Tibial nerve (tissue), 4 donors: ENCODE measurements around the gene NUPR1. TPM values are rescaled to one million over a fixed set of nuclear protein-coding genes. Genes with fewer than 3 reads are reported as not detected.

Experiments used
- DNase-seq, 2 donors: peaks; one replicate each; pipeline ENCODE4 v3.0.0-alpha.2; 2019; ENCODE audit warnings: low spot score in 2 of 2
- H3K27ac ChIP-seq, 4 donors: fragments of 200-600 bp; sonication (generic) in 3 of 4; one replicate each; pipeline ENCODE4 v1.5.1; 2017 to 2019; ENCODE audit warnings: mild to moderate bottlenecking in 1 of 4
- H3K27me3 ChIP-seq, 2 donors: fragments of 200-600 bp; sonication (generic) in 1 of 2; one replicate each; pipeline versions ENCODE4 v1.5.1 to v1.6.0; 2017 to 2019
- H3K36me3 ChIP-seq, 3 donors: fragments of 200-600 bp; sonication (generic); one replicate each; pipeline ENCODE4 v1.5.1; 2018 to 2019
- H3K4me1 ChIP-seq, 4 donors: fragments of 200-600 bp; sonication (generic) in 3 of 4; one replicate each; pipeline ENCODE4 v1.5.1; 2017 to 2019
- H3K4me3 ChIP-seq, 4 donors: fragments of 200-600 bp; sonication (generic) in 3 of 4; one replicate each; pipeline ENCODE4 v1.5.1; 2017 to 2019; ENCODE audit warnings: mild to moderate bottlenecking in 1 of 4, moderate library complexity in 1 of 4
- H3K9me3 ChIP-seq, 4 donors: fragments of 200-600 bp; sonication (generic) in 3 of 4; one replicate each; pipeline ENCODE4 v1.5.1; 2017 to 2019
- EP300 ChIP-seq, 2 donors: sonication (generic); formaldehyde crosslinking; IDR thresholded peaks; one replicate each; pipeline ENCODE4 v1.6.1; 2017; ENCODE audit warnings: antibody characterized with exemption in 2 of 2, mild to moderate bottlenecking in 1 of 2
- POLR2A ChIP-seq, 2 donors: fragments of 450-650 bp; IDR thresholded peaks; one replicate each; pipeline ENCODE4 v1.6.1; 2017; ENCODE audit warnings: antibody characterized with exemption in 2 of 2, mild to moderate bottlenecking in 2 of 2, moderate library complexity in 2 of 2
- WGBS, 2 donors: methylation state at CpG; one replicate each; pipeline ENCODE4 v1.1.5; 2018; 5-methylcytosine and 5-hydroxymethylcytosine counted together
- total RNA-seq, 4 donors: library from RNA; depleted of rRNA; stranded (reverse); fragments of >200 nt; gene quantifications; one replicate each; pipeline ENCODE4 v1.1.0, GENCODE V29; 2016
- TF ChIP-seq, protein P1 (sequence below), 5 experiments: fragments of 200-600 bp in 3 of 5; fragments of 450-650 bp in 2 of 5; sonication (generic) in 3 of 5; IDR thresholded peaks; one replicate each; pipeline ENCODE4 v1.5.1; 2016 to 2019; ENCODE audit warnings: antibody characterized with exemption in 5 of 5, mild to moderate bottlenecking in 3 of 5, moderate library complexity in 2 of 5

Gene NUPR1
- total RNA-seq, 4 donors from 2014 or later: 33.0 to 57.2 (median 53.4) TPM

DNA sequence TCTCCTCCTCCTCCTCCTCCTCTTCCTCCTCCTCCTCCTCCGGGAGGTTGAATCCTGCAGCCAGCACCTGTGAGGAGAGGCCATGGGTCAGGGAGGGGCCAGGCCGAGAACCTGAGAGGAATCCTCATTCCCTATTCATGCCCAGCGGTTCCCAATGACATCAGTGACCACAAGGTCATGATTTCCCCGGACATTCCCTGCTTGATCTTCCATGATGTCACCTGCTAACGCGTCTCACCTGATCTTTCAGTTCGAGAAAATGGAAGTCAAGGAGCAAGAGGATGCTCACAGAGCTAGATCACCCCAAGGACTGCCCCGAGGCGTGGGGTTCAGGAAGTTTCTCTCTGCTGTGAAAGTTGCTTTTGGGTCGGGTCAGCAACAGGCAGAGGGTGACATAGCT, 38.9 kb downstream of the NUPR1 start:
- no peaks in the 10 kb centered on the region for H3K4me1 ChIP-seq
- TF ChIP-seq, protein P1, sequence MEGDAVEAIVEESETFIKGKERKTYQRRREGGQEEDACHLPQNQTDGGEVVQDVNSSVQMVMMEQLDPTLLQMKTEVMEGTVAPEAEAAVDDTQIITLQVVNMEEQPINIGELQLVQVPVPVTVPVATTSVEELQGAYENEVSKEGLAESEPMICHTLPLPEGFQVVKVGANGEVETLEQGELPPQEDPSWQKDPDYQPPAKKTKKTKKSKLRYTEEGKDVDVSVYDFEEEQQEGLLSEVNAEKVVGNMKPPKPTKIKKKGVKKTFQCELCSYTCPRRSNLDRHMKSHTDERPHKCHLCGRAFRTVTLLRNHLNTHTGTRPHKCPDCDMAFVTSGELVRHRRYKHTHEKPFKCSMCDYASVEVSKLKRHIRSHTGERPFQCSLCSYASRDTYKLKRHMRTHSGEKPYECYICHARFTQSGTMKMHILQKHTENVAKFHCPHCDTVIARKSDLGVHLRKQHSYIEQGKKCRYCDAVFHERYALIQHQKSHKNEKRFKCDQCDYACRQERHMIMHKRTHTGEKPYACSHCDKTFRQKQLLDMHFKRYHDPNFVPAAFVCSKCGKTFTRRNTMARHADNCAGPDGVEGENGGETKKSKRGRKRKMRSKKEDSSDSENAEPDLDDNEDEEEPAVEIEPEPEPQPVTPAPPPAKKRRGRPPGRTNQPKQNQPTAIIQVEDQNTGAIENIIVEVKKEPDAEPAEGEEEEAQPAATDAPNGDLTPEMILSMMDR (IDR thresholded peaks at IDR 0.05): no peak
- TF ChIP-seq EP300 (IDR thresholded peaks at IDR 0.05): no peak
- no peak for TF ChIP-seq POLR2A (IDR thresholded peaks at IDR 0.05)
- H3K27me3 ChIP-seq: no peaks in the 10 kb centered on the region
- DNase-seq: no peak
- H3K36me3 ChIP-seq: no peaks in the 10 kb centered on the region
- no peak overlapping the region for H3K27ac ChIP-seq
- H3K9me3 ChIP-seq: no peaks in the 10 kb centered on the region
- no peak overlapping the region for H3K4me3 ChIP-seq
- 61 to 63% methylated on average over 10 of the region's 10 CpGs for WGBS, 2 donors

DNA sequence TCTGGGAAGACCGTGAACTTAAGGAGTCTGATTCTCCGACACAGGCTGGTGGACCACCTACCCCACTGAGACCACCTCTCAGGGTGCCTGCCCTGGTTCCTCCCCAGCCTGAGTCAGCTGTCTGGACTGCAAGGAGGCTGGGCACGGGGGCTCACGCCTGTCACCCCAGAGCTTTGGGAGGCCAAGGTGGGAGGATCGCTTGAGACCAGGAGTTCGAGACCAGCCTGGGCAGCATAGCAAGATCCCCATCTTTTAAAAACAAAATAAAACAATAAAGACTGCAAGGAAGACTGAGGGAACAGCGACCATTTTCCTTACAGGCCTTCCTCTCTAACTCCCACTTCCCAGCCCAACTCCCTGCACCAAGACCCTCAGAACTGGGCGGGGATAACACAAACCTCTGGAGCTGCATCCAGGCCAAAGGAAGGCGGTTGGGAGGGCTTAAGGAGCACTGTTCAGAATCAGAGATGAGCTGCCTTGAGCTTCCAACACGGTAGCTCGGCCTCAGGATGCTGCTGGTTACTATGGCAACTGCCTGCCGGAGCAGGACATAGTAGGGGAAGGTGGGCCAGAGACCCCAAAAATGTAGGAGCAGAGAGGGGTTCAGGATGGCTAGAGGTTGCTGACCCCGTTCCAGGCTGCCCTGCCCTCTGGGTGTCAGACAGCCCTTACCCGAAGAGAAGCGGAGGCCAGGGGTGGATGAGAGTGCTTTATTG, 40.0 kb downstream of the NUPR1 start:
- Histone ChIP-seq H3K4me1 (no peaks in the 10 kb centered on the region), H3K9me3 (no peaks in the 10 kb centered on the region), H3K36me3 (no peaks in the 10 kb centered on the region), H3K27ac (no peak overlapping the region), H3K27me3 (no peaks in the 10 kb centered on the region), H3K4me3 (no peak overlapping the region)
- DNase-seq: no peak
- no peak for TF ChIP-seq EP300 (IDR thresholded peaks at IDR 0.05)
- TF ChIP-seq, protein P1 (IDR thresholded peaks at IDR 0.05): no peak
- TF ChIP-seq POLR2A (IDR thresholded peaks at IDR 0.05): no peak
- WGBS, 2 donors: 79 to 80% methylated on average over 15 of the region's 15 CpGs

DNA sequence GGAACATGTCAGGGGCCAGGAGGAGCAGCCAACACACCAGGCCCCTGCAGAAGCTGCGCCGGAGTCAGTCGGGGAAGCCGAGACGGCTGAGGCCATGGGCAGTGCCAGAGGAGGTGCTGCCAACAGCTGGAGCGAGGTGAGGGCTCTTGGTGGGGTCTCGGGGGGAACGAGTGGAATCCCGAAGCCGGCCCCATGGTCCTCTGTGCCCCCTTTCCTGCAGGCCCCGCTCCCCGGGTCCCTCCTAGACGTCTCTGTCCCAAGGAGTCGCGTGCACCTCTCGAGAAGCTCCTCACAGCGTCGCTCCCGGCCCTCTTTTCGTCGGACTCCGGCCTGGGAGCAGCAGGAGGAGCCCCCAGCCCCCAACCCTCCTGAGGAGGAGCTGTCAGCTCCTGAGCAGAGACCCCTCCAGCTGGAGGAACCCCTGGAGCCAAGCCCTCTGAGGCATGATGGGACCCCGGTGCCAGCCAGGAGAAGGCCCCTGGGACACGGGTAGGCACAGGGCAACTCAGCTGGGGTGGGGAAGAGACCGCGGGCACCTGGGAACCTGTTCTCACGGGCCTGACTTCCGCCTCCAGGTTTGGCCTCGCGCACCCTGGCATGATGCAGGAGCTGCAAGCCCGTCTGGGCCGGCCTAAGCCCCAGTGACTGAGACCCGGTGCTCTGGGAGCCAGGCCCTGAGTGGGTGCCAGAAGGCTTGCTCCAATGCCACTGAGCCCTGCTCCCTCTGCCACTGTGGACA, 40.7 kb downstream of the NUPR1 start:
- DNase-seq: no peak
- Histone ChIP-seq H3K9me3 (no peaks in the 10 kb centered on the region), H3K27ac (no peak overlapping the region), H3K4me1 (no peaks in the 10 kb centered on the region), H3K4me3 (no peak overlapping the region), H3K36me3 (no peaks in the 10 kb centered on the region), H3K27me3 (no peaks in the 10 kb centered on the region)
- WGBS, 2 donors: 77 to 83% methylated on average over 27 to 31 of the region's 33 CpGs
- TF ChIP-seq POLR2A (IDR thresholded peaks at IDR 0.05) (no peak), EP300 (IDR thresholded peaks at IDR 0.05) (no peak)
- TF ChIP-seq, protein P1 (IDR thresholded peaks at IDR 0.05): no peak

DNA sequence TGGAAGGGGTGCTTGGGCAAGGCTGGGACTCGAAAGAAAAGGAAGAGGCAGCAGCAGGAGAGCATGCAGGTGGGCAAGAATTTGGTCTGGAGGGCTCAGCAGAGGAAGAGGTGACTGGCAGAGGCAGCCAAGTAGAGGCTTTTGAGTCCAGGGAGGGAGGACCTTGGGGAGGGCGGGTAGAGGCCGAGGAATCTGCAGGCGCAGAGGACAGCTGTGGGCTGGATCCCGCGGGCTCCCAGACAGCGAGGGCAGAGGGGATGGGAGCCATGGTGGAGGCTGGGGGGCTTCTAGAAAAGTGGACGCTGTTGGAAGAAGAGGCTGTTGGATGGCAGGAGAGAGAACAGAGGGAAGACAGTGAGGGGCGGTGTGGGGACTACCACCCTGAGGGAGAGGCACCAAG, 41.4 kb downstream of the NUPR1 start:
- no peak for DNase-seq
- Histone ChIP-seq H3K9me3 (no peaks in the 10 kb centered on the region), H3K4me3 (no peak overlapping the region), H3K27me3 (no peaks in the 10 kb centered on the region), H3K4me1 (no peaks in the 10 kb centered on the region), H3K27ac (no peak overlapping the region), H3K36me3 (no peaks in the 10 kb centered on the region)
- WGBS, 2 donors: 82 to 84% methylated on average over 9 of the region's 9 CpGs
- TF ChIP-seq, protein P1 (IDR thresholded peaks at IDR 0.05): no peak
- TF ChIP-seq POLR2A (IDR thresholded peaks at IDR 0.05): no peak
- no peak for TF ChIP-seq EP300 (IDR thresholded peaks at IDR 0.05)

DNA sequence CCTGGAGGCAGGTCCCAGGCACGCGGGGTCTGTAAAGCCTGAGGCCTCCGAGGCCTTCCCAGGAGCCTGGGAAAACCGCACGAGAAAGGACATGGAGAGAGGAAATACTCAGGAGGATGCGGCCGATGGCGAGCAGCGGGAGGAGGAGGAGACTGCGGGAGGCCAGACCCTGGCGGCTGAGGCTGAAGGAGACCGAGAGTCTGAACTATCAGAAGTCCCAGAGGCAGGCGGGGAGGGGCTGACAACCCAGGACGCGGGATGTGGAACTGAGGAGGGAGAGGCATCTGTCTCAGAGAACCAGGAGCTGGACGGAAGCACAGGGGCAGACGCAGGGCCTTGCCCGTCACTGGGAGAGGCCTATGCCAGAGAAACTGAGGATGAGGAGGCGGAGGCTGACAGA, 41.9 kb downstream of the NUPR1 start:
- 63 to 72% methylated on average over 19 of the region's 19 CpGs for WGBS, 2 donors
- H3K9me3 ChIP-seq: no peaks in the 10 kb centered on the region
- H3K4me3 ChIP-seq: no peak overlapping the region
- H3K27me3 ChIP-seq: no peaks in the 10 kb centered on the region
- no peaks in the 10 kb centered on the region for H3K4me1 ChIP-seq
- TF ChIP-seq, protein P1 (IDR thresholded peaks at IDR 0.05): no peak
- no peak for TF ChIP-seq POLR2A (IDR thresholded peaks at IDR 0.05)
- no peak for TF ChIP-seq EP300 (IDR thresholded peaks at IDR 0.05)
- no peaks in the 10 kb centered on the region for H3K36me3 ChIP-seq
- H3K27ac ChIP-seq: no peak overlapping the region
- no peak for DNase-seq
